Measurements from ENCODE around the gene PROX1.

Gene PROX1

DNA sequence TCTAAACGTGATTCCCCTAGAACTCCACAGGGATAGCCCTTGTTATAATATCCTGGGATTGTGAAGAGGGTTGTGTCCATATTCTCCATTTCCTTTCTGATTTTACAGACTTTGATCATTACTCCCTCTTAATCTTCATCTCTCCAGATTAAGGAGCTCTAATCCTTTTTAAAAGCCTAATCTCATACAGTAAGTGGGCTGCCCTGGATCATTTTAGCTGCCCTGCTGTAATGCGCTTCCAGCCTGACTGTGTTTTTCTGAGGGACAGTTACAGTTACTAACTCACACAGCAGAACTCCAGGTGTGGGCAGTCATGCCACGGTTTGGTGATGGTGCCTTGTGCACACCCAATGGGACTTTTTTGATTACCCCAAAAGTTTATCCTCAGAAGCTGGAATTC is 33.5 kb downstream of the PROX1 start:
- H3K4me1 Mint-ChIP-seq, result peaks cover 46% of the 10 kb centered on the region
- H3K4me3 Mint-ChIP-seq, result no peak overlapping the region
- H3K27ac Mint-ChIP-seq, result no peak overlapping the region
- no peaks in the 10 kb centered on the region for H3K9me3 Mint-ChIP-seq
- H3K36me3 Mint-ChIP-seq (ENCODE audit: low read depth), result peaks cover 48% of the 10 kb centered on the region
- DNase-seq, result no peak
- H3K27me3 Mint-ChIP-seq (ENCODE audit: low read depth, poor library complexity), result no peaks in the 10 kb centered on the region
- TF ChIP-seq, protein P1, sequence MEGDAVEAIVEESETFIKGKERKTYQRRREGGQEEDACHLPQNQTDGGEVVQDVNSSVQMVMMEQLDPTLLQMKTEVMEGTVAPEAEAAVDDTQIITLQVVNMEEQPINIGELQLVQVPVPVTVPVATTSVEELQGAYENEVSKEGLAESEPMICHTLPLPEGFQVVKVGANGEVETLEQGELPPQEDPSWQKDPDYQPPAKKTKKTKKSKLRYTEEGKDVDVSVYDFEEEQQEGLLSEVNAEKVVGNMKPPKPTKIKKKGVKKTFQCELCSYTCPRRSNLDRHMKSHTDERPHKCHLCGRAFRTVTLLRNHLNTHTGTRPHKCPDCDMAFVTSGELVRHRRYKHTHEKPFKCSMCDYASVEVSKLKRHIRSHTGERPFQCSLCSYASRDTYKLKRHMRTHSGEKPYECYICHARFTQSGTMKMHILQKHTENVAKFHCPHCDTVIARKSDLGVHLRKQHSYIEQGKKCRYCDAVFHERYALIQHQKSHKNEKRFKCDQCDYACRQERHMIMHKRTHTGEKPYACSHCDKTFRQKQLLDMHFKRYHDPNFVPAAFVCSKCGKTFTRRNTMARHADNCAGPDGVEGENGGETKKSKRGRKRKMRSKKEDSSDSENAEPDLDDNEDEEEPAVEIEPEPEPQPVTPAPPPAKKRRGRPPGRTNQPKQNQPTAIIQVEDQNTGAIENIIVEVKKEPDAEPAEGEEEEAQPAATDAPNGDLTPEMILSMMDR (IDR thresholded peaks at IDR 0.05), result no peak

DNA sequence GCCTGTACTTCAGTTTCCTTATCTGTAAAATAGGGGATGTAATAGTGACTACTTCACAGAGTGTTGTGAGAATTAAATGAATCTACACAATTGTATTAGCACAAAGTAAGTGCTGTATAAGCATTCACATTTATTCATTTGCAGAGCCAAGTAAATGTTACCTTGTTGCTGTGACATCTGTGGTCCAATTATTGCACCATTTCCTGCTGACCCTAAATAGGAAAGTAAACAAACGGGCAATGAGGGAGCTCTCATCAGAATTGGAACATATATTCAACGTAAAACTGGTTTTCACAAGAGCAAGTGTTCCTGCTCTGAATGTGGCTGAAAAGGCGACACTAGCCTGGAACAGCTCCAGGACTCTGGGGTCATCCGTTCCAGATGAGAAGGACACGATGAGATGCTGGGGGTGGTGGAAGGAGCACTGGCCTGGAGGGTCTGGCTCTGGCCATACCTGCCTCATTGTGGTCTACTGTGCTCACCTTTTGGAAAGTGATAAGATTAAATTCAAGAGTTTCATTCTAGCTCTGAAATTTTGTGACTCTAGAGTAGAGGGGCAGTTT is 34.5 kb downstream of the PROX1 start:
- H3K4me3 Mint-ChIP-seq, result no peak overlapping the region
- DNase-seq, result no peak
- H3K36me3 Mint-ChIP-seq (ENCODE audit: low read depth), result peaks cover 50% of the 10 kb centered on the region
- no peaks in the 10 kb centered on the region for H3K9me3 Mint-ChIP-seq
- H3K27me3 Mint-ChIP-seq (ENCODE audit: low read depth, poor library complexity), result no peaks in the 10 kb centered on the region
- TF ChIP-seq, protein P1 (IDR thresholded peaks at IDR 0.05), result no peak
- H3K4me1 Mint-ChIP-seq, result peaks cover 44% of the 10 kb centered on the region
- no peak overlapping the region for H3K27ac Mint-ChIP-seq

DNA sequence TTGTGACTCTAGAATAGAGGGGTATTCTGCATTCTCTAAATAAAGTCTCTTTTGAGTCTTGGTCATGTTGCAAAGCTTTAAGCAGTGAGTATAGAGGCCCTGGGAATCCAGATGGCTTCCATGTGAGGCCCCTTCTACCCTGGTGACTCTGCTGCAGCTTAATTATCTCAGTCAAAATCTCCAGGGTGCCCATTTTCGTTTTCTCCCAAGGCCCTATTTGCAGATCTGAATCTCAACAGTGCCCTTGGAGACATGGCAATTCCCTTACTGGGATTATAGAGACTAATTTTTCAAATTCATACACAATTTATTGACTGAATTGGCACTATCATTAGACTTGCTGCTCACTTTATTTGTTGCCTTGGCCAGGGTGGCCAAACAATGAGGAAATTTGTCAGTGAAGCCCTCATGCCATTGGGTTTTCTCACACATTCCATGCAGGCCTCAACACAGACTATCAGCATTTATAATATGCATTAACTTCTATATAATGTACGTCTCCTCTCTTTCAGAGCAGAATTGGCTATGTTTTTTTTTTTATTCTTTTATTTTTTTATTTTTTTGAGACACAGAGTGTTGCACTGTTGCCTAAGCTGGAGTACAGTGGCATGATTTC is 35.1 kb downstream of the PROX1 start:
- H3K9me3 Mint-ChIP-seq, result no peaks in the 10 kb centered on the region
- H3K27me3 Mint-ChIP-seq (ENCODE audit: low read depth, poor library complexity), result no peaks in the 10 kb centered on the region
- H3K27ac Mint-ChIP-seq, result no peak overlapping the region
- H3K4me3 Mint-ChIP-seq, result no peak overlapping the region
- TF ChIP-seq, protein P1 (IDR thresholded peaks at IDR 0.05), result no peak
- peaks cover 43% of the 10 kb centered on the region for H3K4me1 Mint-ChIP-seq
- peaks cover 52% of the 10 kb centered on the region for H3K36me3 Mint-ChIP-seq (ENCODE audit: low read depth)
- DNase-seq, result no peak

DNA sequence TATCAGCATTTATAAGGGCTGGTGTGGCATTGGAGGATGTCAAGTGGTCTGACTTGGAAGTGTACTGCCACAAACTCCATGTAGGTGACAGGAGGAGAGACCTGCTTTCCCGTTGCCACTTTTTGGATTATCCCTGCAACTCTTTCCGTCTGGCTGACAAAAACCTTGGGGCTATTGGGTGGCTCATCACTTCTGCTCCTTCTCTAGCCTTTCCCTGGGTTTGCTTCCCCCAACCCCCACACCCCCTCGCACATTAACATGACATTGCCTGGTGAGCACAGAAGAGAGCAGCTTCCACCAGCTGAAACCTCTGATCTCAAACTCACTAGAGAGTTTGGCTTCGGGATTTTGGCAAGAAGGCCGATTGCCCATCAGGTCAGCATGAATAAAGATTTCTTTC is 39.2 kb downstream of the PROX1 start:
- no peaks in the 10 kb centered on the region for H3K9me3 Mint-ChIP-seq
- H3K27ac Mint-ChIP-seq, result peak overlapping the region; percentile 3
- H3K27me3 Mint-ChIP-seq (ENCODE audit: low read depth, poor library complexity), result no peaks in the 10 kb centered on the region
- no peak for DNase-seq
- TF ChIP-seq, protein P1 (IDR thresholded peaks at IDR 0.05), result no peak
- H3K36me3 Mint-ChIP-seq (ENCODE audit: low read depth), result peaks cover 38% of the 10 kb centered on the region
- no peak overlapping the region for H3K4me3 Mint-ChIP-seq
- peaks cover 55% of the 10 kb centered on the region for H3K4me1 Mint-ChIP-seq

DNA sequence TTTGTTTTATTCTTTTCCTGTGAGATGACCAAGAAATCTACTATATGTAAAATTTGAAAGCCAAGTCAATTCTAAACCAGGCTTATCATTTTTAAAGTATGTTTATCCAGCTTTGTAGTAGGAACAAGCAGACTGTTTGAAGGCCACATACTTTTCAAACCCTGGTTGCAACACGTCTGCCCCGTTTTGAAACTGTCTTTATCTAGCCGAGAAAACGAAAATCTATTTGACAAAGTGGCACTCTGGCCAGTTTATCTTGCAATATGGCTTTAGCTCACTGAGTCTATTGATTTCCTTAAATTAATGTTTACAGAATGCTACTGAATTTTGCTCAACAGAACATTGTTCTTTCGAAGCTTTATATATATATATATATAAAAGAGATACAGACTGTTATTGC is 39.7 kb downstream of the PROX1 start:
- Mint-ChIP-seq H3K27ac (peak overlapping the region; percentile 3), H3K36me3 (ENCODE audit: low read depth) (peaks cover 42% of the 10 kb centered on the region), H3K4me3 (no peak overlapping the region), H3K9me3 (no peaks in the 10 kb centered on the region), H3K27me3 (ENCODE audit: low read depth, poor library complexity) (no peaks in the 10 kb centered on the region), H3K4me1 (peaks cover 57% of the 10 kb centered on the region)
- DNase-seq, result no peak
- TF ChIP-seq, protein P1 (IDR thresholded peaks at IDR 0.05), result no peak

DNA sequence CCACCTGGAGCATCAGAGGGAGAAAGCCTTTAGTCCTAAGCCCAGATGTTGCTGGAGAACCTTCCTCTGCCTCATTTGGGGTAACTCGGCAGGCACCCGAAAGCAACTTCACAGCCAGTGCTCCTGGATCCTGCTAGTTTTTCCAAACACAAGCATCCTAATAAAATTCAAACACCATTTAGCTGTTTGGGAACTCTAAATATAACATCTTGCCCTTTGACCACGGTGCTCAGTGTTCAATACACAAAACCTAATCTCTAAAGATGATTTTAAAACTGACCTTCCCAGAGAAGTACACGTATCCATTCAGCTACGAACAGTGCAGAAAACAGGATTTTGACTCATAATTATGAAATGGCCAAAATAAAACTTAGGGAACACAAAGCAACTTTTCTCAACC is 40.3 kb downstream of the PROX1 start:
- H3K36me3 Mint-ChIP-seq (ENCODE audit: low read depth), result peaks cover 46% of the 10 kb centered on the region
- peaks cover 57% of the 10 kb centered on the region for H3K4me1 Mint-ChIP-seq
- H3K4me3 Mint-ChIP-seq, result no peak overlapping the region
- no peaks in the 10 kb centered on the region for H3K9me3 Mint-ChIP-seq
- H3K27ac Mint-ChIP-seq, result no peak overlapping the region
- H3K27me3 Mint-ChIP-seq (ENCODE audit: low read depth, poor library complexity), result no peaks in the 10 kb centered on the region
- TF ChIP-seq, protein P1 (IDR thresholded peaks at IDR 0.05), result no peak
- no peak for DNase-seq

Measured in nephron progenitor cell (in vitro differentiated cells).